AG08396 (cell line): ENCODE measurements around the gene MGARP.
A peak's percentile ranks its signal among the peaks of the same experiment; 100 is the strongest.

Experiments used
- DNase-seq: peaks from one replicate; pipeline ENCODE4 v3.0.0; 2012; ENCODE audit warnings: low spot score, mixed read lengths

MGARP gene

DNA sequence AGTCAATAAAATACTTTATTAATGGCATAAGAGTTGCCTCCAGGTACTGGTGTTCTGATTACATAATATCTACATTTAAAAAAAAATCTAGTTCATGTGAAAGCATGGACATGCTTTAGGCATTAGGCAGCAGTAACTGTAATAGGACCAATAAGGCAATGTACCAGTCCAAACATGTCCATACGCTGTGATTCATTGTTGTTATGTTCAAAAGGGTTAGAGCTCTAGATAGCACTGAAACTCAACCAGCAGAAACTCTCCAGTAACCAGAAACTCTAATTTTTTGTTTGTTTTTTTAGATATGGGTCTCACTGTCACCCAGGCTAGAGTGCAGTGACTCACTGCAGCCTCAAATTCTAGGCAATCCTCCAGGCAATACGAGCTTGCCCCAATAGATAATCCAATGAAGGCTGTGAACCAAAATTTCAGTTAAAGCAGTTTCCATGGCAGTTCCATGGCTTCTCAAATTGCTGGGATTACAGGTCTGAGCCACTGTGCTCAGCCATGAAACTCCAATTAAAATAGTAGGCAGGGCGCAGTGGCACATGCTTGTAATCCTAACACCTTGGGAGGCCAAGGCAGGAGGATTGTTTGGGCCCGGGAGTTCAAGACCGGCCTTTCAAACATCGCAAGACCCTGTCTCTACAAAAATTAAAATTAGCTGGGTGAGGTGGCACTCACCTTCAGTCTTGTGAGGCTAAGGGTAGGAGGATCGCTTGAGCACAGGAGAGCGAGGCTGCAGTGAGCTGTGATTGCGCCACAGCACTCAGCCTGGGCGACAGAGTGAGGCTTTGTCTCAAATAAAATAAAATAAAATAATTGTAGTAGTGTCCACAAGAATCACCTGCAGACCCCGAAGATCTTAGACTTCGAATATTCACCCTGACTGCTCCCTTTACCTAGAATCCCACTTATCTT, 36.3 kb downstream of the MGARP start:
- DNase-seq = peak; percentile 74

DNA sequence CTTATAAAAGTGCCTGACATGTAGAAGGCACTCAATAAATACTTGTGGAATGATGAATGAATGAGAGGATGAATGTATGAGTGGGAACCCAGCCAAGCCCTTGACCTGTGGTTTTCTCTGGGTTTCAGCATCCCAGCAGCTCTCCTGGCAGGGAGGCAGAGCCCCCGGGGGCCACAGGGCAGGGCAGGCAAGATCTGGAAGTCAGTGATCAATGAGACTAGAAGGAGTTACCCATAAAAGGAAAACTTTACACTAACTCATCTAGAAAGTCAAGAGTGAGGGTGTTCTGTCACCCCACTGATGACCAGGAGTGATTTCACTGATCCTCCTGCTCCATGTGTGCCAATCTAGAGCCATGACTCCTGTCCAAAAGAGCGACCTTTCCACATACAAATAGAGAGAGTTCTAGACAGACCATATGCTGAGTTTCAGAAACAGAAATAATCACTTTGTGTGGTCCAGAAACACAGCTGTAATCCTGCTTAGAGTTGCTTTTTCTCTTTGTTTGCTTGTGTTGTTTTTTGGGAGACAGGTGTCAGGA, 37.4 kb downstream of the MGARP start:
- DNase-seq = peak; percentile 21

DNA sequence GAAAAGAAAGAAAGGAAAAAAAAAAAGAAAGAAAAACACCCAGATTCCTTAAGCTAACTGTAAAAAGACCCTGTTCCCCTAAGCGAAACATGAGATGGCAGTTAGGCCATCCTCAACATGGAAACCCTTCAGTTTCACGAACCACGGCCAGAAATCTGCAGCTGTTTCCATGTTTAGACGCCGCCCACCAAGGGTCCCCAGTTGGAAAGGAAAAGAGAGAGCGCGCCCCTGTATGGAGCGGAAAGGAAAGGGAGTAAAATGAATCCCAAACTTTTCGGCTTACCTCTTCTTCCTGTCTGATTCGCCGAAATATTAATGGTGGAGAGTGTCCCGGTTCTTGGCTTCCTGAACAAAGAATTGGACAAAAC, 38.3 kb downstream of the MGARP start:
- DNase-seq = no peak

DNA sequence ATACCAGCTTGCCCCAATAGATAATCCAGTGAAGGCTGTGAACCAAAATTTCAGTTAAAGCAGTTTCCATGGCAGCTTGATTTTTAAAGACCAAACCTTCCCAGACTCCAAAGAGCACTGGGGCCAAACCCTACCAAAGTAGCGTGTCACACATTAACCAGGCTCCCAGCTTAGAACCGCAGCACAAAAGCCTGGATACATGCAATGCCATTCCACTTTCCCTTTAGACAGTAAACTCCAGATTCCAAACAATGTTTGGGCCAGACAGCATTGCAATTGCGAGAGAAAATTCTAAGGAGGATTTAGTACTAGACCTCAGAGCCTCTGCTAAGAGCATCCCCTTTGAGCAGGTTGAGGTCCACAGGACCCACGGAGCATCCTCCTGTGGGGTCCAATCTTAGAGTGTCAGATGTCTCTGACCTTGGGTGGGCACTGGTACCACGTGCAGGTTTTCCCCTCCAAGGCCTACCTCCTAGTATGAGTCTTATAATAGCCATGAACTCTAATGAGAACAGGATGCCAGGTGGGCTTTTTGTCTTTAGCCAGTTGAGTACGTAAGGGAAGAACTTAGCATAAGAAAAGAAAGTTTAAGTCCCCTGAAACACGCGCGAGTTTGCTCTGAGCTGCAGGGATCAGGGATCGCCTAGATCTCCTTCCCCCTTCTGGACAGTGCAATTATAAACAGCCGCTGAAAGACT, 38.8 kb downstream of the MGARP start:
- DNase-seq = no peak

DNA sequence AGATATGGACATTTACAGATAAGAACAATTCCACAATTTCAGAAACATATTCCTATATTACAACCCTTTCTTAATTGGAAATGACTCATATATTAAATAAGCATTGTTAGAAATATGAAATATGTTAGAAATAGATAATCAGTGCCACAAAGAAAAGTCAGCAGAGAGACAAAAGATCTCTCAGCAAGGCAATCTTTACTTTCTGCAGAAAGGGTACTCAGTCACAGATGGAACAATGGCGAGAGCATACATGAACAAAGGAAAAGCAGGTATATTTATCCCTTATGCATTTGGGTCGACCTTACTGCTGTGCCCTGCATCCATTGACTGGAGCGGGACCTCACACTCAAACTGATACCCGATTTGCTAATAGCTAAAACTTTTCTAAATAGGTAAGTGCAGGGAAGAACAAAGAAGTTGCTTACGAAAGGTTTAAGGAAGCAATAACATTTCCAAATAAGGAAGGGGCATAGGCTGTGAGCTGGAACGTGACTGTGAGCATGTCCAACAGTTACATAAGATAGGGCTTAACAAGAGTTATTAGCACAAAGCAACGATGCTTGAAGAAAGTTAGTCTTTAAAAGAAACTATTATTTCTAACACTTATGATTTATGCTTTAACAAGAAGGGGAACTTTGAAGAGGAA, 40.8 kb downstream of the MGARP start:
- no peak for DNase-seq

DNA sequence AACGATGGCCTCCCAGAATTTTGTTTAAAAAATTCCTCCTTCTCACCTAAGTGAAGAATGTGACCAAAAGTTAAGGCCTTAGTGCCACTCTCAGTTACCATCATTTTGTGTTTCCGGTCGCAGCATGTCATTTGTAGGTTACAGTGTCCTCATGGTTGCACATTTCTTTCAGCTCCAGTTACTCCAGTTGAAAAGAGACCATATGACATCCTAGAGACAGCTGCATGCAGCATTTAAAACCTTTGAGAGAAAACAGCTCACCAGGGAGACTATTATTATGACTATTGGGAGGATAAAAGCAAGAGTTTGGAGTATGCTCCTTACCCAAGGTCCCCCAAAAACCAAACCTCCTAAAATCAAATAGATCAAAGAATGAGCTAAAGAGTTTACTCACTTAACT, 45.8 kb downstream of the MGARP start:
- DNase-seq = no peak

DNA sequence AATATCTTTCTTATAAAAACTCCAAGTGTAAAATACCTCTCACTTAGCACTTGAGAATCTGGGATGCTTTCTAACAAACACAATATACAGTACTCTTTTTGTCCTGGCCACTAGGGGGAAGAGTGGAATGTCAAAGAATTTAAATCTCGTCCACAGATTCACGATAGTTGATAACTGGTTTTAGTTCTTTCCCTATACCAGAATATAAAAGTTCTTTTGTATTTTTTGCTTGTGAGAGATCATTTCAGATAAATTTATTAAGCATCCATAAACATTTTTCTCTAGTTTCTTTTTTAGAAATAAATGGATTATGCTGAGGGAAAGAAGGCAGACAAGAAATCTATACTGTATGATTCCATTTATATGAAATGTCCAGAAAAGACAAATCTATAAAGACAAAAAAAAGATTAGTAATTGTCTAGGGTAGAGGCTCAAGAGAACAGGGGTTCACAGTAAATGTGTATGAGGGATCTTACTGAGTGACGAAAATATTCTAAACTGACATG, 50.4 kb downstream of the MGARP start:
- DNase-seq = peak; percentile 25

DNA sequence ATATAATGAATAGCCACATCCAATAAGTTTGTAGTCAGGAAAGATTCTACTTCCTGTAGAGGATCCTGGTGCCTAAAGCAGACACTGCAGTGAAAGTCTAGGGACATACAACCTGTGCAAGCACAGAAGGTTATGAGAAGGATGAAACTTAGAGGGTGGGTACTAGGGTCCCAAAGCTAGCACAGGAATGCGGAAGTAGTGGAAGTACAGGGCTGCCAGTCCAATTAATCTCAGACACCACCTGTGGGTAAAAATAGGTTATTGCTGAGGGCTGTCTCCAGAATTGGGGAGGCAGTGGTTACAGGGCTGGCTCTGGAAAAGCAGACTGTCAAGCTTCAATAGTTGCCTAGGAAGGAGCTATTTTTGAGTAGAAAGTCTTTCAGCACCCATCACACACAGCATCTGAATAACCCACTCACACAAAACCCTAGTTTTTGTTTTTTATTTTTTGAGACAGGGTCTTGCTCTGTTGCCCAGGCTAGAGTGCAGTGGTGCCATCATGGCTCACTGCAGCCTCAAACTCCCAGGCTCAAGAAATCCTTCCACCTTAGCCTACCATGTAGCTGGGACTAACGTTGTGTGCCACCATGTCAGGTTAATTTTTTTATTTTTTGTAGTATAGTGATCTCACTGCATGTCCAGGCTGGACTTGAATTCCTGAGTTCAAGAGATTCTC, 52.2 kb downstream of the MGARP start:
- no peak for DNase-seq

DNA sequence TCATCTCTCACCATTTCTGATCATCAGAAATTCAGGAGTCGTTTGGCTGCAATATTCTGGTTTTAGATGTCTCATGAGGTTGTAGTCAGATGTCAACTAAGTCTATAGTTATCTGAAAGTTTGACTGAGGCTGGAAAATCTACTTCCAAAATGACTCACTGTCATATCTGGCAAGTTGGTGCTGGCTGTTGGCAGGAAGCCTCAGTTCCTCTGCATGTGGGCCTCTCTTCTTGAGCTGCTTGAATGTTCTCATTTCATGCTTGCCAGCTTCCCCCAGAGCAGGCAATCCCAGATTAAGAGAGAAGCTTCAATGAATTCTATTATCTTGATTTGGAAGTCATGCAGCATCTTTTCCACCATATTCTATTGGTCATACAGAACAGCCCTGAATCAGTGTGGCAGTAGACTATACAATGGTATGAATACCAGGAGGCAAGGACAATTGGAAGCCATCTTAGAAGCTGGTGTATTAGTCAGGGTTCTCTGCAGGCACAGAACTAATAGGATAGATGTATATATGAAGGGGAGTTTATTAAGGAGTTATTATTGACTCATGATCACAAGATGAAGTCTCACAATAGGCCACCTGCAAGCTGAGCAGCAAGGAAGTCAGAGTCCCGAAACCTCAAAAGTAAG, 56.2 kb downstream of the MGARP start:
- no peak for DNase-seq

DNA sequence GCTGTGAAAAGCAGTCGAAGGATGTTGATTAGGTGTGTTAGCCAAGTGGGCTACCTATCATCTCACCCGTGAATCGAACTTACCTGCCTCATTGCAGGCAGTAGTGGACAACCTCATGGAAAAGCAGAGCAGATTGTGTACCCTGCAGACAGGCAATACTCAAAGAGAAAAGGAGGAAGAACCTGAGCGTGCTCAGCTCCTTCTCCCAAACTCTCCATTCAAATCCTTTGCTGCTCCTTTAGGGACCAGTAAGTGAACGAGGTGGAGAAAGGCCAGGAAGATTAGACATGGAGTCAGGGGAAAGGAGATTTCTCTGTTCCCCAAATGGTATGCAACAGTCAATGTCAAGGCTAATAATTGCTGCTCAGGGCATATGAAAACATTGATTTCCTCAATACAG, 57.8 kb downstream of the MGARP start:
- no peak for DNase-seq

DNA sequence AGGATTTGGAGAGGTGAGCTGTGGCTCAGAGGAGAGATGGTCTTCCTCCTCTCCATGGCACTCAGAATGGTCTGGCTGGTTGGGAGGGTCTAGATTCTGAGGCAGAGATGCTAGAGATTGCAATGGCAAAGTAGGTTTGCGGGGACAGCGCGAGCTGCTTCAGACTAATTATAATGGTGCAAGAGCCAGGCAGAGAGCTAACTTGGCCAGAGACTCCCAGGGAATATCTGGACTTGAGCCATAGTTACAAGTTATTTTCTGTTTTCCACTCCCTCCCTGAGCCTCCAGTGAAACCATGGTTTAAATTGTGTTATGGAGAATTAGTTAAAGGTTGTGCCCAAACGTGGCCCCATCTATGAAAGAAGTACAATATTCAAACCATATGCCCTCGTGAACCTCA, 58.3 kb downstream of the MGARP start:
- DNase-seq = no peak

DNA sequence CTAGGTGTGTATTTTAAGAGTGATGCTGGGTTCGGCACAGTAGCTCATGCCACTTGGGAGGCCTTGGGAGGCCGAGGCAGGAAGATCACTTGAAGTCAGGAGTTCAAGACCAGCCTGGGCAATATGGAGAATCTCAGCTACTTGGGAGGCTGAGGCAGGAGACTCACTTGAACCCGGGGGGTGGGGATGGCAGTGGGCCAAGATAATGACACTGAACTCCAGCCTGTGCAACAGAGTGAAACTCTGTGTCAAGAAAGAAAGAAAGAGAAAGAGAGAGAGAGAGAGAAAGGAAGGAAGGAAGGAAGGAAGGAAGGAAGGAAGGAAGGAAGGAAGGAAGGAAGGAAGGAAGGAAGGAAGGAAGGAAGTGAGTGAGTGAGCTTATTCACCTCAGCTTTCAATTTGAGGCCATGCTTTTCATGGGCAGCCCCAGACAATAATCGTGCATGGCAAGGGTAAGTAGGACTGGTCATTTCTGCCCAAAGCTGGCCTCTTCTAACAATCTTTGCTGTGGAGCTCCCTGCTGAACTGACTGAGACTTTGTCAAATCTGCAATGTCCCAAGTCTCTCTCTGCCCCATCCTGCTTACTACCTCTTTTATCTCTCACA, 60.5 kb downstream of the MGARP start:
- DNase-seq = no peak
